GM18507 (cell line): ENCODE data around the gene RREB1.

Experiments
- DNase-seq: peaks from one replicate; pipeline ENCODE4 v3.0.0; 2011; ENCODE audit warnings: low read depth; ENCODE audit not compliant: insufficient read length; ENCODE audit errors: extremely low spot score
- FAIRE-seq: peaks from 2 replicates; lab custom pipeline; 2011; peaks lifted over from hg19 to GRCh38; lab: Jason Lieb, UNC

RREB1 gene

DNA sequence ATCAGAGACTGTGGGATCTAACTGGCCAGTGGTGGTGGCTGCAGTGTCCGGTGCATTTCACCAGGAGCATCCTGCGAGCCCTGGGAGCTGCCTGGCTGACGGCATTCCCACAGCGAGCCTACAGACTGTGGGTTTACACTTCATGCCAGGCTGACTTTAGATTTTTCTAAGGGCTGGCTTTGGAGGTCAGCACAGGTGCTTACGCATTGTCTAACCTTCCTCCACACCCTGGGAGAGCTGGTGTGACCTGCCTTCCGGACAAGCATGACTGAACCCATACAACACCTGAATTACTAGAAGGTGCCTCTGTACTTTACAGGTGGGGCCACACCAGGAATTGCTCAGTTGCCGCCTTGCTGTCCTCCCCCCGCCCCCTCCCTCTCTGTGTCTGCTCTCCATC, 96.2 kb downstream of the RREB1 start:
- FAIRE-seq = no peak
- no peak for DNase-seq

DNA sequence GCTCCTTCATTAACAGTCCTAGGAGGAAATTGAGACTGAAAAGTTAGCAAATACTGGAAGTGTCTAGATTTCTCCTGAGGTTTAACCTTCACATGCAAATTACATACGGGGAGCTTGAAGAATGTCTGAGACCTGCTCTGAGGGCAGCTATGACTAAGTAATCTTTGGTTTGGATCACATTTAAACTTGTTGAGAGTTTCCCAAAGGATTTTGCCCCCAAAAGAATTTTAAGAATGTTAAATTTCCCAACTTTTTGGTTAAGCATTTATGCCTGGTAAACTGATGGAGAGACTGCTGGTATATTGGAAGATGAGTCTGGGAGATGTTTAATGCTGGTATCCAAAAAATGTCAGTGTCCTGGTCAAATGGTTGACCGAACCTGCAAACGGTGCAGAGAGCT, 97.0 kb downstream of the RREB1 start:
- DNase-seq (no peak), FAIRE-seq (no peak)

DNA sequence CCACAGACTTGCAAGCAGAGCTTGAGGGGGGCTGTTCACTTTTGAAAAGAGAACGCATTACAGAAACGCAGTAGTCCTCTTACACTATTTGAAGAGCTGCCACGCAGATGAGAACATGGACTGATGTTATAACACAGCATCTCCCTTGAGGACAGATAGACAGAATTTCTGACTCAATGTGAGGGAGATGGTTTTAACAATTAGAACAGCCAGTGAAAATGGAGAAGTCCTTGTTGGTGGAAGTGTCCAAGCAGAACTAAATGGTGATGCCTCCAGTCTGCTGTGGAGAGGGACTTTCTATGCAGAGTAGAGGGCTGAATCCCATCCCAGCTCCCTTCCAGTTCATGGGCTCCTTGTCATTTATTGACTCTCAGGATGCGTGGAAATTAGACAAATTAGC, 100.0 kb downstream of the RREB1 start:
- FAIRE-seq = no peak
- DNase-seq = no peak

DNA sequence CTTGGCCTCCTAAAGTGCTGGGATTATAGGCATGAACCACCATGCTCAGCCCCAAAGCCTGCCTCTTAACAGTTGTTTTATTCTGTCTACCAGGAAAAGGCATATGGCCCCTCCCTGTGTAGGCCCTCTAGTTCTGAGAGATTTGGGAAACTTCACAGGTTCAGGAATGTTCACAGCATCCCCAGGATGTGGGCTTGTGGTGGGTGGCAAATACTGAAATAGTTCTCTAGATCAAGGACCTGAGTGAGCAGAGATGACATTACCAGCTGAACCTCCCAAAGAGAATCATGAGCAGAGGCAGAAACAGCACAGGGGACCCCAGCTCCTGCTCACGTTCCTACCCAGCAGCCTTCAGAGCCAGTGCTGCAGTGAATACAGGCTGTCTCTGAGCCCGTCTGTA, 105.7 kb downstream of the RREB1 start:
- DNase-seq = no peak
- FAIRE-seq = no peak

DNA sequence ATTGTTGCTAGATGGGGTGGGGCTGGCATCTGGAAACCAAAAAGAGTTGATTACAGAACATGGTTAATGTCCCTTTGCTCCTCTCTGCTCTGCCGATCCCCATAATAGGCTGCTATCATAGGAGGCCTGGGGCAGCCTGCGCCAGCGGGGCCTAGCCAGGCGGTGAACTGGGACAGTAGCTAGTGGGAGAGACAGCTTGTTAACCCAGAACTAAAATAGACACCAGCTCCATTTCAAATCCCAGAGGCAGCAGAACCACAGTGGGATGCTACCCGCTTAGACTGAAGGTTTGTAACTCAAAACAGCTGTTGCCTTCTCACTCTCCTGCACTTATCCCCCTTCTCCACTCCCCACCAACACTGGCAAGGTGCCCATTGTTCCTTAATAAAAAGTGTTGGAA, 106.7 kb downstream of the RREB1 start:
- no peak for FAIRE-seq

DNA sequence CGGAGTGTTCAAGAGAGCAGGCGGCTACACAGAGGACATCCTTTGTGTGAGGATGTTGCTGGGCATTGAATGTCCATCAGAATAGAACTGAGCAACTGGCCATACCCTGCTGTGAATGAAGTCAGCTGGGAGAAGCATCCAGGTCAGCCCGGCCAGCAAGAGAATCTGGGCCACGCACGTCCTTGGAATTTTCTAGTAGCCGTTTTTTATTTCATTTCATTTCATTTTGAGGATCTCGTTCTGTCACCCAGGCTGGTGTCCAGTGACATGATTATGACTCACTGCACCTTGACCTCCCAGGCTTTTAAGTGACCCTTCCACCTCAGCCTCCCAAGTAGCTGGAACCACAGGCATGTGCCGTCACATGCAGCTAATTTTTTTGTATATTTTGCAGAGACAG, 107.4 kb downstream of the RREB1 start:
- no peak for FAIRE-seq
- DNase-seq = no peak

More for the DNA sequence above, 106.7 kb downstream of the RREB1 start:
- no peak for DNase-seq

DNA sequence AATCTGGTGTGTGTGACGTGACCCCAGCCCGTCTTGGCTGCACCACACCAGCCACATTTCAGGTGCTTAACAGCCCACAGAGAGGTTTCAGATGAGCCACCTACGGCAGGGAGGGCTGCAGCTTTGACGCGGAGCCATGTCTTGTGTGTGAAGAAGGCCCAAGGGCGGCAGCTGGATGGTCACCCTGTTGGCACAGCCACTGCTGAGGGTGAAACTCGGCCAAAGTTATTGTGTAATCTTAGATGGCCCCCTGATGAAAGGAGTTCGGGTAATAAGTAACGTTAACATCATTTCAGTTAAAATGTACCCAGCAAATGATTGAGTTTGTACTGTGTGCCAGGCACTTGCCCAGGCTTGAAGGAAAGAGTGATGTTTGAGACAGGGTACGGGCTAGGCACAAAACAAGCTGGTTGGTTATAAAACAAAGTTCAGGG, 108.1 kb downstream of the RREB1 start:
- FAIRE-seq (no peak), DNase-seq (no peak)

DNA sequence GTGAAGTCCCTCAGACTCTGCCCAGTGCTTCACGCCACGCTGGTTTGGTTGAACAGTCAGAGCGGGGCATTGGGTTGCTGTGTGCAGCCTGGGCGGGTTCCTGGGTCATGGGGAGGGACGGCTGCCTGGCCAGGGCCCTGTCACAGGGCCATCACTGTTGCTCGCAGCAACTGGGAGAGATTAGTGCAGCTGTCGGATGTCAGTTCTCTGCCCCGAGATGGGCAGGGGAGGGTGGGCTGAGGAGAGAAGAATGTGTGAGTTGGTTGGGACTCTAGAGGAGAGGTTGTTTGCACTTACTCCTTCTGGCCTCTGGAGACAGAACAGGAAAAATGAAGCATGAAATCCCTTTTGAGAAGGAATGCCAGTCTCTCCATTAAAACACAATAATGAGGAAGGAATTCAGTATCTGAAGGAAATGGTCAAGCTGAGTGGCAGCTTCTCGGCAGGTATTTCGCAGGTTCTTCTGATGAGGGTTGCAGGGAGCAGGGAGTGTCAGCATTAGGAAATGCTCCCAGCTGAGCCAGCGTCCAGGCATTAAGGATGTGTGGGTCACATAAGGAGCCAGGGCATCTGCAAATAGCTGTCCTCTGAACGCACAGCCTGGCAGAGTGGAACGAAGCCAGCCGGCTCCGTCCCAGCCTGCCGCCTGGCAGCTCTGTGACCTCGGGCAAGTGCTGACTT, 109.3 kb downstream of the RREB1 start:
- FAIRE-seq (no peak), DNase-seq (no peak)

DNA sequence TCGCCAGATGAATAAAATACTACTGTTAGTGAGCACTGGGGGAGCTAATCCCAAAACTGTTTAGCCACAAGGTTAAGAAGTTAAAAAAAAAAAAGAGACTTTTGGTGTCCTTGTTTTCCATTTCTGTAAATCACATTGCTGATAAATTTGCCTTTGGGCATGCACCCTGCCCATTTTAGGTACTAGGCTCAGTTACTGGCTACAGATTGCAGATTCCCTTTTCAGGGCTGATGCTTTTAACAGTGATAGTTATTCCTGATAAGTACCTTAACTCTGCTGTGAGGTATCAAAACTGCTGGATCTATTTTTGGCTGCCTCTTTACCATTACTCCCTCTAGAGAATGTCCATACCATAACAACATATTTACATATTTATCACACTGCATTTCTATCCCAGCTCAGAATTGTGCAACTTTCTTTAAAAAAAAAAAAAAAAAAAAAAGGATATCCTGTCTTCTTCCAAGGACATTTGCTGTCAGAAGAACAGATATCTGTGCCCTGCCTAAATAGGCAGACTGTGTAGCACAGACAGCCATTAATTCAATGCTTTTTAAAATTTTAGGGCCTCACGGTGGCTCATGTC, 110.7 kb downstream of the RREB1 start:
- DNase-seq = no peak
- FAIRE-seq = no peak

DNA sequence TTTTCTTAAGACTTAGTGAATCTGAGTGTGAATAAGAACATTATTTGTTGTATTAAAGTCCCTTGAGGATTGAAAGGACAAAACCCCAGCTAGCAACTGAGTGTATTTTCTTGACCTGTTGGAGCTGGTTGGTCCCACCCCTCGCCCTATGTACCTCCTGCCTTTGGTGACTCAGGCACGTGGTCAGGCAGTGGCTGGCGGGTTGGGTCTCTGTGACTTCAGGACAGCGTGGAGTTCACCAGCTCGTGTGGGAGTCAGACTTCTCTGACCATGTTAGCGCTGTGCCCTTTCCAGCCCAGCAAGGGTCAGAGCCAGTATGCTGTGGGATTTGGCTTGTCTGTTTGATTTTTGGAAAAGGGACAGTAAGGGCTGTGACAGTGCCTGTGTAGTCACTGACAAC, 111.5 kb downstream of the RREB1 start:
- DNase-seq = no peak
- FAIRE-seq = no peak

DNA sequence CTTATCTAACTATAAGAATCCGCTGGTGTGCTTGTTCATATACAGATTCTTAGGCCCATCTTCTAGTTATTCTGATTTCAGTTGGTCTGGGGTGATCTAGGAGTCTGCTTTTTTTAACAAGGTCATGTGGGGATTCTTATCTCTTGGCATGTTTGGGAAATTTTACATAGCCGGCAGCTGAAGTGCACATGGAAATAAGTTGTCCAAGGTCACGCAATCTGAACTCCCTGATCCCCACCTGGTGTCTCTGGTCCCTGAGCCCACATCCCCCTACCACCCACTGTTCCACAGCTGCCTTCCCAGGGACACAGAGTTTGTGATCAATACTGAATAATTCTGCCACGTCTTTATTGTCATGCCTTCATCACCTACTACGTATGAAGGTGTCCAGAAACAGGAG, 114.4 kb downstream of the RREB1 start:
- FAIRE-seq (no peak), DNase-seq (no peak)

DNA sequence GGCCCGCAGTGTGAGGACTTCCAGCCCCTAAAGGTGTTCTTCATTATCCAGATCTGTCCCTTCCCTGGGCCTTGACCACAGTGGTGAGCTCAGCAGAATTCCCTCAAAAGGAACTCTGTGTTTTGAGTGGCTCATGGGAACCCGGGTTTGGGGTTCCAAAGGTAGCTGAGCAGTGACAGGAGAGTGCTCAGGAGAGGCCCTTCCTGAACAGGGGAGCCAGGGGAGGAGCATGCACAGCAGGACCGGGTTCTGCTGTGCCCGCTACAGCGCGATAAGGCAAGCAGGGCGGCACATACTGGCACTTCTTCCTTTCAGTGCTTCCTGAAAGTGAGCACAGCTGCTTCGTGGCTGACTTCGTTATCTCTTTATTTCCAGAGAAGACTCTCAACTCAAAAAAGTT, 117.0 kb downstream of the RREB1 start:
- no peak for DNase-seq
- no peak for FAIRE-seq

DNA sequence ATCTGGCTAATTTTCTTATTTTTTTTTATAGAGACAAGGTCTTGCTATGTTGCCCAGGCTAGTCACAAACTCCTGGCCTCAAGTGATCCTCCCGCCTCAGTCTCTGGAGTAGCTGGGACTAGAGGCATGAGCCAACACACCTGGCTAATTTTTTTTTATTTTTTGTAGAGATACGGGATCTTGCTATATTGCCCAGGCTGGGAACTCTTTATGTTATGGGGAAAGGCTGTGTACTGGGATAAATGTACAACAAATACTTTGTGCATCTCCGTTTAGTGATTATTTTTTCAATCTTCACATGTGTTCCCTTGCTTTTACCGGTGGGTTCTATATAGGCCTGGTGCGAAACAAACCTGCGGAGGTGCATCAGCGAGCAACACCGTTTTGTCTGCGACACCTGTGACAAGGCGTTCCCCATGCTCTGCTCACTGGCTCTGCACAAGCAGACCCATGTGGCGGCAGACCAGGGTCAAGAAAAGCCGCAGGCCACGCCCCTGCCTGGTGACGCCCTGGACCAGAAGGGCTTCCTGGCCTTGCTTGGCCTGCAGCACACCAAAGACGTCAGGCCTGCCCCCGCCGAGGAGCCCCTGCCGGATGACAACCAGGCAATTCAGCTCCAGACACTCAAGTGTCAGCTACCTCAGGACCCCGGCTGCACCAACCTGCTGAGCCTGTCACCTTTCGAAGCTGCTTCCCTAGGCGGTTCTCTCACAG, 121.1 kb downstream of the RREB1 start:
- no peak for DNase-seq
- FAIRE-seq = no peak

DNA sequence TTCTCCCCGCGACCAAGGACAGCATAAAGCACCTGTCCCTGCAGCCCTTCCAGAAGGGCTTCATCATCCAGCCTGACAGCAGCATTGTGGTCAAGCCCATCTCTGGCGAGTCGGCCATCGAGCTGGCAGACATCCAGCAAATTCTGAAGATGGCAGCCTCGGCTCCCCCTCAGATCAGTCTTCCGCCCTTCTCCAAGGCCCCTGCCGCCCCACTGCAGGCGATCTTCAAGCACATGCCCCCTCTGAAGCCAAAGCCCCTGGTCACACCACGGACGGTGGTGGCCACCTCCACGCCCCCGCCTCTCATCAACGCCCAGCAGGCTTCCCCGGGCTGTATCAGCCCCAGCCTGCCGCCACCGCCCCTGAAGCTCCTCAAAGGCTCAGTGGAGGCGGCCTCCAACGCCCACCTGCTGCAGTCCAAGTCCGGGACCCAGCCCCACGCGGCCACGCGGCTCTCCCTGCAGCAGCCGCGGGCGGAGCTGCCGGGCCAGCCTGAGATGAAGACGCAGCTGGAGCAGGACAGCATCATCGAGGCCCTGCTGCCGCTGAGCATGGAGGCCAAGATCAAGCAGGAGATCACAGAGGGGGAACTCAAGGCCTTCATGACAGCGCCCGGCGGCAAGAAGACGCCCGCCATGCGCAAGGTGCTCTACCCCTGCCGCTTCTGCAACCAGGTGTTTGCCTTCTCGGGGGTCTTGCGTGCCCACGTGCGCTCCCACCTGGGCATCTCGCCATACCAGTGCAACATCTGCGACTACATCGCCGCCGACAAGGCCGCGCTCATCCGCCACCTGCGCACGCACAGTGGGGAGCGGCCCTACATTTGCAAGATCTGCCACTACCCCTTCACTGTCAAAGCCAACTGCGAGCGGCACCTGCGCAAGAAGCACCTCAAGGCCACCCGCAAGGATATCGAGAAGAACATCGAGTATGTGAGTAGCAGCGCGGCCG, 121.9 kb downstream of the RREB1 start:
- DNase-seq = no peak
- FAIRE-seq = no peak

DNA sequence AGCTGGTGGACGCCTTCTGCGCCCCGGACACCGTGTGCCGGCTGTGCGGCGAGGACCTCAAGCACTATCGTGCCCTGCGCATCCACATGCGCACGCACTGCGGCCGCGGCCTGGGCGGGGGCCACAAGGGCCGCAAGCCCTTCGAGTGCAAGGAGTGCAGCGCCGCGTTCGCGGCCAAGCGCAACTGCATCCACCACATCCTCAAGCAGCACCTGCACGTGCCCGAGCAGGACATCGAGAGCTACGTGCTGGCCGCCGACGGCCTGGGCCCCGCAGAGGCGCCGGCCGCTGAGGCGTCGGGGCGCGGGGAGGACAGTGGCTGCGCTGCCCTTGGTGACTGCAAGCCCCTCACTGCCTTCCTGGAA, 122.5 kb downstream of the RREB1 start:
- no peak for DNase-seq
- no peak for FAIRE-seq

DNA sequence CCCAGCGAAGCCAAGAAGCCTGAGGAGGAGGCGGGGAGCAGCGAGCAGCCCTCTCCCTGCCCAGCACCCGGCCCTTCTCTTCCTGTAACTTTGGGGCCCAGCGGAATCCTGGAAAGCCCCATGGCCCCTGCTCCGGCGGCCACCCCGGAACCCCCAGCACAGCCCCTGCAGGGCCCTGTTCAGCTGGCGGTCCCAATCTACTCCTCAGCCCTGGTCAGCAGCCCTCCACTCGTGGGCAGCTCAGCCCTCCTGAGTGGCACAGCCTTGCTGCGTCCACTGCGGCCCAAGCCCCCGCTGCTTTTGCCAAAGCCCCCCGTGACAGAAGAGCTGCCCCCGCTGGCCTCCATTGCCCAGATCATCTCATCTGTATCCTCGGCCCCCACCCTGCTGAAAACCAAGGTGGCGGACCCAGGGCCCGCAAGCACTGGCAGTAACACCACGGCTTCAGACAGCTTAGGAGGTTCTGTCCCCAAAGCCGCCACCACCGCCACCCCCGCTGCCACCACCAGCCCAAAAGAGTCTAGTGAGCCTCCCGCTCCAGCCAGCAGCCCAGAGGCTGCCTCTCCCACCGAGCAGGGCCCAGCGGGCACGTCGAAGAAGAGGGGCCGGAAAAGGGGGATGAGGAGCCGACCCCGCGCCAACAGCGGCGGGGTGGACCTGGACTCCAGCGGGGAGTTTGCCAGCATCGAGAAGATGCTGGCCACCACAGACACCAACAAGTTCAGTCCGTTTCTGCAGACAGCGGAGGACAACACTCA, 123.4 kb downstream of the RREB1 start:
- DNase-seq (no peak), FAIRE-seq (no peak)

DNA sequence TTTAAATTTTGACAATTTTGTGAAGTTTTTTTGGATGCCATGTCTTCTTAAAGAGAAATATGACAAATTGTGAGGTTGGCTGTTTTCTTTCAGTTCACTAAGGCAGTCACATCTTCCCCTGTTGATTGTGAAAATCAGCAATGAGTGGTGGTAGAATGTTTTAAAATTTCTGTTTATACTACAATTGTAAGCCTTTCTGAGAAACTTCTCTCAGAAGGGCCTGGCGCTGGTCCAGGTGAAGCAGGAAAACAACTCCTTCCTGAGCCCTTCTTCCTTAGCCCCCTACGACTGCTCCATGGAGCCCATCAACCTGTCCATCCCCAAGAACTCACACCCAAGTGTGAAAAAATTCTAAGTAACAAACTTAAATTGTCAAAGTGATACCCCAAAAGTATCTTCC, 124.6 kb downstream of the RREB1 start:
- no peak for DNase-seq
- FAIRE-seq = no peak

DNA sequence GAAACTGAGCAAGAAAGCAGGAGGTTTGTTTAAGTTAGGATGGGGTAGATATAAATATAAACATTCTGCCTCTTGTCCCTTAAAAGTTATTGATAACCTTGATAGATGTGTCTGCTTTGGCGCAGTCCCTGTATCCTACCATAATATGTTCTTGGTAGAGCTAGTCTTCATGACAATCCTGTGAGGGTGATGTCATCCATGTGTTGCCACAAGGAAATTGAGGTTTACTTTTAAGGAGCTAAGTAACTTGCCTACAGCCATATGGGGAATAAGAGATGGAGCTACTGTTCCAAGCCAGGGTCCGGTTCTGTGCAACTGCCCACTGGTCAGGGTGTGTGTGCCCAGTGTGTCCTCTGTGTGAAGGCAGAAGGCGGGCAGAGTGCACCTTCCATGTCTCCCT, 126.8 kb downstream of the RREB1 start:
- FAIRE-seq (no peak), DNase-seq (no peak)

DNA sequence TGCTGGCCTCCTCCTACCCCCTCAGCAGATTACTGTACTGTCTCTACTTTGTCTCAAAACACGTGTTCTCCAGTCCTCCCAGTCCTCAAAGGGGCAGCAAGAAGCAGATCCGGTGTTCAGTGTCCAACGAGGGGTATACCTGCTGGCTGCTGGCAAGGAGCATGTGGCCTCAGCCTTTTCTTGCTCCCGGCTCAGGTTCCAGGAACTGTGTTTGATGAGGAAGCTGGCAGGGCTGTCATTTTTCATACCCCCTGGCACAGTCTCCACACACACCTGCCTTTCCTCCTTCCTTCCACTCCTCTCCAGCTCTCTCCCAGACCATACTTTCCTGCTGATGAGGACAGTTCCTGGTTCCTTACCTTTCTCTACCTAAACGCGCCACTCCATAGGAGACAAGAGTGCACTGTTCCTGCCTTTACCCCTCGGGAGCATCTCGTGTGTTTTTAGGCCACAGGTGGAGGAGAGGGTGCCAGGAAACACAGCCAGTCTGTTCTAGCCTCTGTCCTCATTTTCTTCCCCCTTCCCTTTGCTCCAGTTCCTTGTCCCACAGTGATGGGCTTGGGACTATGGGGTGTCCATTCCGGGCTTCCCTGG, 128.0 kb downstream of the RREB1 start:
- FAIRE-seq = no peak
- DNase-seq = no peak
